Liver (tissue), 9 donors: ENCODE results near the gene ZDHHC19. TPM values are rescaled to one million over a fixed set of nuclear protein-coding genes. Genes with fewer than 3 reads are reported as not detected.

ENCODE experiments used
- DNase-seq: peaks from one replicate; pipeline ENCODE4 v3.0.0-alpha.2; 2017; ENCODE audit warnings: low spot score
- H3K27ac ChIP-seq, 2 donors: one replicate each; pipeline ENCODE4 v1.7.0; 2013; ENCODE audit warnings: inconsistent platforms in 2 of 2, low read length in 2 of 2, control low read depth in 1 of 2, low read depth in 1 of 2, mild to moderate bottlenecking in 1 of 2
- H3K27me3 ChIP-seq, 4 donors: one replicate each; pipeline versions ENCODE4 v1.6.1 to v1.7.0; 2013; ENCODE audit warnings: low read length in 3 of 4, inconsistent platforms in 1 of 4, mild to moderate bottlenecking in 1 of 4, moderate library complexity in 1 of 4; ENCODE audit not compliant: control insufficient read depth in 4 of 4, insufficient read depth in 4 of 4
- H3K36me3 ChIP-seq, 4 donors: one replicate each; pipeline versions ENCODE4 v1.6.1 to v1.7.0; 2013; ENCODE audit warnings: low read length in 3 of 4, mild to moderate bottlenecking in 3 of 4, low read depth in 1 of 4, moderate library complexity in 1 of 4; ENCODE audit not compliant: control insufficient read depth in 4 of 4, insufficient read depth in 3 of 4
- H3K4me1 ChIP-seq, 4 donors: one replicate each; pipeline versions ENCODE4 v1.6.1 to v1.7.0; 2013; ENCODE audit warnings: low read length in 3 of 4, mild to moderate bottlenecking in 3 of 4, moderate library complexity in 1 of 4; ENCODE audit not compliant: control insufficient read depth in 4 of 4, insufficient read depth in 4 of 4
- H3K4me3 ChIP-seq, 3 donors: one replicate each; pipeline versions ENCODE4 v1.6.1 to v1.7.0; 2013; ENCODE audit warnings: low read length in 3 of 3, control low read depth in 1 of 3, low read depth in 1 of 3, mild to moderate bottlenecking in 1 of 3
- H3K9ac ChIP-seq, 2 donors: one replicate each; pipeline ENCODE4 v1.7.0; 2013; ENCODE audit warnings: low read length in 2 of 2, mild to moderate bottlenecking in 2 of 2, moderate library complexity in 2 of 2, control low read depth in 1 of 2, low read depth in 1 of 2
- H3K9me3 ChIP-seq, 4 donors: one replicate each; pipeline versions ENCODE4 v1.6.1 to v1.7.0; 2013; ENCODE audit warnings: low read length in 3 of 4; ENCODE audit not compliant: control insufficient read depth in 4 of 4
- EGR1 ChIP-seq, 2 donors: IDR thresholded peaks; 2 replicates each; pipeline ENCODE4 v1.6.1; 2016 to 2018; ENCODE audit warnings: antibody characterized with exemption in 2 of 2, low read depth in 2 of 2
- FOXA1 ChIP-seq: IDR thresholded peaks from 2 replicates; pipeline ENCODE4 v1.6.1; 2016; ENCODE audit warnings: antibody characterized with exemption
- FOXA2 ChIP-seq: IDR thresholded peaks from 2 replicates; pipeline ENCODE4 v1.6.1; 2016; ENCODE audit warnings: antibody characterized with exemption
- GABPA ChIP-seq, 2 donors: IDR thresholded peaks in 1 of 2; conservative IDR thresholded peaks in 1 of 2; 2 replicates each; pipeline ENCODE4 v1.6.1; 2016; ENCODE audit warnings: antibody characterized with exemption in 2 of 2, mild to moderate bottlenecking in 1 of 2, moderate library complexity in 1 of 2
- HNF4A ChIP-seq, 2 donors: conservative IDR thresholded peaks; 2 replicates each; pipeline ENCODE4 v1.6.1; 2016; ENCODE audit warnings: antibody characterized with exemption in 2 of 2, mild to moderate bottlenecking in 2 of 2
- HNF4G ChIP-seq: IDR thresholded peaks from 2 replicates; pipeline ENCODE4 v1.6.1; 2016; ENCODE audit warnings: antibody characterized with exemption
- JUND ChIP-seq, 2 donors: IDR thresholded peaks; 2 replicates each; pipeline ENCODE4 v1.6.1; 2016; ENCODE audit warnings: antibody characterized with exemption in 2 of 2
- MAX ChIP-seq: IDR thresholded peaks from 2 replicates; pipeline ENCODE4 v1.6.1; 2016; ENCODE audit warnings: antibody characterized with exemption
- NR2F2 ChIP-seq: IDR thresholded peaks from 2 replicates; pipeline ENCODE4 v1.6.1; 2016; ENCODE audit warnings: antibody characterized with exemption
- RAD21 ChIP-seq, 2 donors: IDR thresholded peaks; 2 replicates each; pipeline ENCODE4 v1.6.1; 2016; ENCODE audit warnings: antibody characterized with exemption in 2 of 2, mild to moderate bottlenecking in 2 of 2
- RXRA ChIP-seq, 2 donors: IDR thresholded peaks; 2 replicates each; pipeline ENCODE4 v1.6.1; 2017 to 2018; ENCODE audit warnings: antibody characterized with exemption in 2 of 2, mild to moderate bottlenecking in 1 of 2
- SP1 ChIP-seq: IDR thresholded peaks from 2 replicates; pipeline ENCODE4 v1.6.1; 2018; ENCODE audit warnings: antibody characterized with exemption, mild to moderate bottlenecking
- TAF1 ChIP-seq: conservative IDR thresholded peaks from 2 replicates; pipeline ENCODE4 v1.6.1; 2016; ENCODE audit warnings: antibody characterized with exemption, mild to moderate bottlenecking
- YY1 ChIP-seq: IDR thresholded peaks from 2 replicates; pipeline ENCODE4 v1.6.1; 2016; ENCODE audit warnings: antibody characterized with exemption, mild to moderate bottlenecking
- WGBS: extraction: QIAGEN DNeasy Blood & Tissue Kit; methylation state at CpG from one replicate; pipeline ENCODE4 v1.1.7; 2013; 5-methylcytosine and 5-hydroxymethylcytosine counted together
- polyA plus RNA-seq, 2 donors: library from polyadenylated mRNA; stranded (reverse) in 1 of 2; unstranded in 1 of 2; fragments of 200-250 nt in 1 of 2; fragments of >200 nt in 1 of 2; fragmentation: Nextera tagmentation in 1 of 2; extraction: Ambion mirVana in 1 of 2; gene quantifications; one replicate each; pipeline versions ENCODE4 v1.2.1 to v1.2.3, GENCODE V29; 2013 to 2015
- total RNA-seq, 2 donors: library from RNA; depleted of rRNA; stranded (reverse); fragments of >200 nt; gene quantifications; one replicate each; pipeline ENCODE4 v1.2.3, GENCODE V29; 2014
- TF ChIP-seq, protein P1 (sequence below): fragments of 150-350 bp; IDR thresholded peaks from 2 replicates; pipeline ENCODE4 v1.5.1; 2017; ENCODE audit warnings: improper control_type of control experiment, low read depth, low read length; ENCODE audit not compliant: missing input control
- TF ChIP-seq, protein P2 (sequence below): IDR thresholded peaks from 2 replicates; pipeline ENCODE4 v1.6.1; 2016; ENCODE audit warnings: antibody characterized with exemption
- TF ChIP-seq, protein P3 (sequence below): IDR thresholded peaks from 2 replicates; pipeline ENCODE4 v1.6.1; 2016; ENCODE audit warnings: antibody characterized with exemption
- donor health status: healthy.
- donor health status: healthy.
- donor health status: healthy.
- donor health status: healthy.
- donor health status: healthy.

ZDHHC19 gene
- total and polyA plus RNA-seq, 4 donors = 0.42 to 1.5 (median 0.81) TPM

DNA sequence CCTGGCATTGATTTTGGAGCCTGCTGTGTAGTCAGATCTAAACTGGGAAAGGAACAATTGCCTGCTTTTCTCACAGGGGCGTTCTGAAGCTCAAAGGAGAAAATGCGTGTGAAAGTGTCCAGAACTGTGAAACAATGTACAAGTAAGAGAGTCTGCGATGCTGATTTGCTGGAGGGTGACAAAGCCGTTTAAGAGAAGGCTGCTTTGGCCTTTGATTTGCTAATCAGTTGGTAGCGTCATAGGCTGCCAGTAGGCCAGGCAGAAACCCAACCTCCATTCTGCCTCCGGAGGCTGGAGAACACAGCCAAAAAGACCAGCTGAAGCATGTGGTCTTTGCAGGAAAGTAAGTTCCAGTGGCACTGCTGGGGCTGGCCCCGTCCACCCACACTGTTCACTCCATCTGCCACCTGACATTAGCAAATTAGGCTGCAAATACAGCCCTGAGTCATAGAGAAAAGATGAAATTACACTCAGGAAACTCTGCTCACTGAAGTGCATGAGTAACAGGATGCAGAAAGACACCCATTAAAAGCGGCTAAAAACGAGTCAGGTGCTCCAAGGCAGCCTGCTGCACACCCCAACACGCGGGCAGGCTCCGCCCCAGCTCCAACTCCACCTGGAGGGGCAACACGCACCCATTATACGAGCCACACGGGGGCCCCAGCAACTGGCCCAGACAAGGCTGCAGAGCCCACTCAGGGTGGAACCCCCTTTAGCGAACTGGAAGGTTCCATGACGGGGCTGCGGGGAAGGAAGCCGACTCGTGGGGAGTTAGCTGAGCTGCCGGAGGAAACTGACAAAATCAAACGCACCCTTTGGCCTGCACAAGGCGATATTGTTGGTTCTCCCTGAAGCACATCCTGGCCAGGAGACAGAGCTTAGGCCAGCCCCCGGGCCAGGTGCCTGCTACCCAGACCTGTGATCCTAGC lies 31.6 kb downstream of the ZDHHC19 start:
- Histone ChIP-seq H3K27me3 (no peaks in the 10 kb centered on the region), H3K4me1 (peaks cover 0 to 12% (median 6%) of the 10 kb centered on the region in 4 donors), H3K9me3 (no peaks in the 10 kb centered on the region), H3K36me3 (no peaks in the 10 kb centered on the region), H3K27ac (peak overlapping the region in 1 of 2 donors; percentile 20), H3K4me3 (no peak overlapping the region), H3K9ac (no peak overlapping the region)
- 59% methylated on average over 24 of the region's 24 CpGs for WGBS
- DNase-seq = no peak
- no peak for TF ChIP-seq HNF4G
- no peak for TF ChIP-seq MAX
- TF ChIP-seq RXRA (IDR thresholded peaks at IDR 0.05) = no peak
- TF ChIP-seq, protein P1, sequence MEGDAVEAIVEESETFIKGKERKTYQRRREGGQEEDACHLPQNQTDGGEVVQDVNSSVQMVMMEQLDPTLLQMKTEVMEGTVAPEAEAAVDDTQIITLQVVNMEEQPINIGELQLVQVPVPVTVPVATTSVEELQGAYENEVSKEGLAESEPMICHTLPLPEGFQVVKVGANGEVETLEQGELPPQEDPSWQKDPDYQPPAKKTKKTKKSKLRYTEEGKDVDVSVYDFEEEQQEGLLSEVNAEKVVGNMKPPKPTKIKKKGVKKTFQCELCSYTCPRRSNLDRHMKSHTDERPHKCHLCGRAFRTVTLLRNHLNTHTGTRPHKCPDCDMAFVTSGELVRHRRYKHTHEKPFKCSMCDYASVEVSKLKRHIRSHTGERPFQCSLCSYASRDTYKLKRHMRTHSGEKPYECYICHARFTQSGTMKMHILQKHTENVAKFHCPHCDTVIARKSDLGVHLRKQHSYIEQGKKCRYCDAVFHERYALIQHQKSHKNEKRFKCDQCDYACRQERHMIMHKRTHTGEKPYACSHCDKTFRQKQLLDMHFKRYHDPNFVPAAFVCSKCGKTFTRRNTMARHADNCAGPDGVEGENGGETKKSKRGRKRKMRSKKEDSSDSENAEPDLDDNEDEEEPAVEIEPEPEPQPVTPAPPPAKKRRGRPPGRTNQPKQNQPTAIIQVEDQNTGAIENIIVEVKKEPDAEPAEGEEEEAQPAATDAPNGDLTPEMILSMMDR = no peak
- TF ChIP-seq YY1 = no peak
- TF ChIP-seq HNF4A (conservative IDR thresholded peaks at IDR 0.05) = no peak
- TF ChIP-seq, protein P2, sequence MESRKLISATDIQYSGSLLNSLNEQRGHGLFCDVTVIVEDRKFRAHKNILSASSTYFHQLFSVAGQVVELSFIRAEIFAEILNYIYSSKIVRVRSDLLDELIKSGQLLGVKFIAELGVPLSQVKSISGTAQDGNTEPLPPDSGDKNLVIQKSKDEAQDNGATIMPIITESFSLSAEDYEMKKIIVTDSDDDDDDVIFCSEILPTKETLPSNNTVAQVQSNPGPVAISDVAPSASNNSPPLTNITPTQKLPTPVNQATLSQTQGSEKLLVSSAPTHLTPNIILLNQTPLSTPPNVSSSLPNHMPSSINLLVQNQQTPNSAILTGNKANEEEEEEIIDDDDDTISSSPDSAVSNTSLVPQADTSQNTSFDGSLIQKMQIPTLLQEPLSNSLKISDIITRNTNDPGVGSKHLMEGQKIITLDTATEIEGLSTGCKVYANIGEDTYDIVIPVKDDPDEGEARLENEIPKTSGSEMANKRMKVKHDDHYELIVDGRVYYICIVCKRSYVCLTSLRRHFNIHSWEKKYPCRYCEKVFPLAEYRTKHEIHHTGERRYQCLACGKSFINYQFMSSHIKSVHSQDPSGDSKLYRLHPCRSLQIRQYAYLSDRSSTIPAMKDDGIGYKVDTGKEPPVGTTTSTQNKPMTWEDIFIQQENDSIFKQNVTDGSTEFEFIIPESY = no peak
- TF ChIP-seq FOXA2 = no peak
- no peak for TF ChIP-seq EGR1 (IDR thresholded peaks at IDR 0.05; ENCODE audit: low read depth in 2 of 2)
- TF ChIP-seq GABPA (IDR thresholded peaks at IDR 0.05 in 1 of 2, conservative IDR thresholded peaks at IDR 0.05 in 1 of 2) = no peak
- no peak for TF ChIP-seq JUND (IDR thresholded peaks at IDR 0.05)
- TF ChIP-seq NR2F2 = no peak
- TF ChIP-seq, protein P3, sequence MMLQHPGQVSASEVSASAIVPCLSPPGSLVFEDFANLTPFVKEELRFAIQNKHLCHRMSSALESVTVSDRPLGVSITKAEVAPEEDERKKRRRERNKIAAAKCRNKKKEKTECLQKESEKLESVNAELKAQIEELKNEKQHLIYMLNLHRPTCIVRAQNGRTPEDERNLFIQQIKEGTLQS = no peak
- no peak for TF ChIP-seq FOXA1
- TF ChIP-seq TAF1 = no peak
- TF ChIP-seq RAD21 (IDR thresholded peaks at IDR 0.05) = no peak
- no peak for TF ChIP-seq SP1

- Histone ChIP-seq H3K27ac (no peak overlapping the region), H3K4me3 (no peak overlapping the region), H3K9ac (no peak overlapping the region), H3K4me1 (peaks cover 0 to 12% (median 6%) of the 10 kb centered on the region in 4 donors), H3K36me3 (no peaks in the 10 kb centered on the region), H3K27me3 (no peaks in the 10 kb centered on the region), H3K9me3 (no peaks in the 10 kb centered on the region)
- WGBS = 61% methylated on average over 6 of the region's 6 CpGs
- DNase-seq = no peak
- TF ChIP-seq SP1 (no peak), RXRA (IDR thresholded peaks at IDR 0.05) (no peak), MAX (no peak), RAD21 (IDR thresholded peaks at IDR 0.05) (no peak), HNF4G (no peak), NR2F2 (no peak), TAF1 (no peak), FOXA2 (no peak), FOXA1 (no peak), YY1 (no peak), JUND (IDR thresholded peaks at IDR 0.05) (no peak), HNF4A (conservative IDR thresholded peaks at IDR 0.05) (no peak), EGR1 (IDR thresholded peaks at IDR 0.05; ENCODE audit: low read depth in 2 of 2) (no peak), GABPA (IDR thresholded peaks at IDR 0.05 in 1 of 2, conservative IDR thresholded peaks at IDR 0.05 in 1 of 2) (no peak)
- TF ChIP-seq, protein P3 = no peak
- TF ChIP-seq, protein P1 = no peak
- TF ChIP-seq, protein P2 = no peak
Observed at GRCh38 chr3:196178993-196179379, 32.2 kb downstream of the ZDHHC19 start.
